ENCODE data around the gene PIK3R5.

PIK3R5 gene

GRCh38 chr17:8898126-8898525 lies 67.4 kb downstream of the PIK3R5 start:
- Histone ChIP-seq H3K4me2 (ENCODE audit: low read depth, low read length, poor library complexity, severe bottlenecking) (no peak overlapping the region), H3K79me2 (ENCODE audit: insufficient read depth, low read length) (no peaks in the 10 kb centered on the region), H3K9me3 (ENCODE audit: insufficient read depth, low read length) (no peaks in the 10 kb centered on the region), H3K9ac (ENCODE audit: low read length) (no peak overlapping the region), H3K27ac (ENCODE audit: low read depth, low read length) (no peak overlapping the region), H3K4me3 (ENCODE audit: insufficient read depth, low read length, poor library complexity, severe bottlenecking) (no peak overlapping the region), H3K36me3 (ENCODE audit: low read length) (no peaks in the 10 kb centered on the region), H3F3A (ENCODE audit: insufficient read depth) (no peaks in the 10 kb centered on the region), H3K9me2 (replicated peaks; ENCODE audit: insufficient read depth, low read length) (no peaks in the 10 kb centered on the region), H4K20me1 (ENCODE audit: low read depth, low read length) (no peaks in the 10 kb centered on the region), H3K27me3 (ENCODE audit: low read length) (no peaks in the 10 kb centered on the region), H2AFZ (ENCODE audit: low read depth, low read length, severe bottlenecking) (no peak overlapping the region)
- TF ChIP-seq EZH2phosphoT487 (conservative IDR thresholded peaks at IDR 0.05; ENCODE audit: low read length) (no peak), CTCF (IDR thresholded peaks at IDR 0.05; ENCODE audit: insufficient read depth, low read length, poor library complexity, severe bottlenecking) (no peak)

GRCh38 chr17:8896641-8897635 lies 68.6 kb downstream of the PIK3R5 start:
- Histone ChIP-seq H3K4me2 (ENCODE audit: low read depth, low read length, poor library complexity, severe bottlenecking) (no peak overlapping the region), H3K9me3 (ENCODE audit: insufficient read depth, low read length) (no peaks in the 10 kb centered on the region), H3K27me3 (ENCODE audit: low read length) (no peaks in the 10 kb centered on the region), H3K9me2 (replicated peaks; ENCODE audit: insufficient read depth, low read length) (no peaks in the 10 kb centered on the region), H2AFZ (ENCODE audit: low read depth, low read length, severe bottlenecking) (no peak overlapping the region), H3K9ac (ENCODE audit: low read length) (no peak overlapping the region), H3K27ac (ENCODE audit: low read depth, low read length) (no peak overlapping the region), H3K4me3 (ENCODE audit: insufficient read depth, low read length, poor library complexity, severe bottlenecking) (no peak overlapping the region), H3K36me3 (ENCODE audit: low read length) (no peaks in the 10 kb centered on the region), H3K79me2 (ENCODE audit: insufficient read depth, low read length) (no peaks in the 10 kb centered on the region), H4K20me1 (ENCODE audit: low read depth, low read length) (no peaks in the 10 kb centered on the region), H3F3A (ENCODE audit: insufficient read depth) (no peaks in the 10 kb centered on the region)
- TF ChIP-seq EZH2phosphoT487 (conservative IDR thresholded peaks at IDR 0.05; ENCODE audit: low read length) (no peak), CTCF (IDR thresholded peaks at IDR 0.05; ENCODE audit: insufficient read depth, low read length, poor library complexity, severe bottlenecking) (no peak)

GRCh38 chr17:8896087-8896486 lies 69.4 kb downstream of the PIK3R5 start:
- H2AFZ ChIP-seq (ENCODE audit: low read depth, low read length, severe bottlenecking) = no peak overlapping the region
- no peaks in the 10 kb centered on the region for H3F3A ChIP-seq (ENCODE audit: insufficient read depth)
- H3K9ac ChIP-seq (ENCODE audit: low read length) = no peak overlapping the region
- no peak overlapping the region for H3K4me3 ChIP-seq (ENCODE audit: insufficient read depth, low read length, poor library complexity, severe bottlenecking)
- H3K9me3 ChIP-seq (ENCODE audit: insufficient read depth, low read length) = no peaks in the 10 kb centered on the region
- H4K20me1 ChIP-seq (ENCODE audit: low read depth, low read length) = no peaks in the 10 kb centered on the region
- no peak overlapping the region for H3K27ac ChIP-seq (ENCODE audit: low read depth, low read length)
- no peaks in the 10 kb centered on the region for H3K9me2 ChIP-seq (replicated peaks; ENCODE audit: insufficient read depth, low read length)
- TF ChIP-seq CTCF (IDR thresholded peaks at IDR 0.05; ENCODE audit: insufficient read depth, low read length, poor library complexity, severe bottlenecking) (no peak), EZH2phosphoT487 (conservative IDR thresholded peaks at IDR 0.05; ENCODE audit: low read length) (no peak)
- H3K4me2 ChIP-seq (ENCODE audit: low read depth, low read length, poor library complexity, severe bottlenecking) = no peak overlapping the region
- H3K27me3 ChIP-seq (ENCODE audit: low read length) = no peaks in the 10 kb centered on the region
- no peaks in the 10 kb centered on the region for H3K79me2 ChIP-seq (ENCODE audit: insufficient read depth, low read length)
- no peaks in the 10 kb centered on the region for H3K36me3 ChIP-seq (ENCODE audit: low read length)

Data from SU-DHL-6 (cell line).